Measurements from ENCODE around the gene CCDC197.

The CCDC197 gene

GRCh38 chr14:94045563-94046345 is 48.7 kb downstream of the CCDC197 start:
- H3K27ac ChIP-seq: no peak overlapping the region
- TF ChIP-seq ZFX (IDR thresholded peaks at IDR 0.05) (no peak), CTCF (conservative IDR thresholded peaks at IDR 0.05) (no peak)

DNA sequence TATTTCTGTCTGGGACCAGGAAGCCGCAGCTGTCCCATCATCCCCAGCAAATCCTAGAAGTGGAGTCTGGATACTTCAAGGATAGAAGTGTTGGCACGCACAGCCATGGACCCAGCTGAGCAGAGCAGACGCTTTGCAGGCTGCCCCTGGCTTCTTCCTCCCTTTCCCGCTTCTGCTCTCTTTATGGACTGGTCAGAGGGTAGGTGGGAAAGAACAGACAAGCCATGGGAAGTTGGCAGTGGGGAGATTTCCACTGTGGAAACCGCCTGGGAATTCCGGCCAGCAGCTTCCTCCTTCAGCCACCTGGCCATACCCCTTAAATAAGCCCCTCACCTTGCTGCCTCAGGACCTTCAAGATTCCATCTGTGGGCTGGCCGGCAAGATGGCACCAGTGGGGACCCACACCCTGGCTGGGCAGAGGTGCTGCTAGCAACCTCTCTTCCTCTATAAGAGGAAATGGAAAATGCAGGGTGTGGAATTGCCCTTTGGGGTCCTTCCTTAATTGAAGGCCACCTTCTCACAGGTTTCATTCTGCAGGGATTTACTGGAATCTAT is 49.7 kb downstream of the CCDC197 start:
- TF ChIP-seq ZFX (IDR thresholded peaks at IDR 0.05) (no peak), CTCF (conservative IDR thresholded peaks at IDR 0.05) (no peak)
- H3K27ac ChIP-seq: no peak overlapping the region

GRCh38 chr14:94047581-94047980 is 50.5 kb downstream of the CCDC197 start:
- TF ChIP-seq CTCF (conservative IDR thresholded peaks at IDR 0.05) (no peak), ZFX (IDR thresholded peaks at IDR 0.05) (no peak)

DNA sequence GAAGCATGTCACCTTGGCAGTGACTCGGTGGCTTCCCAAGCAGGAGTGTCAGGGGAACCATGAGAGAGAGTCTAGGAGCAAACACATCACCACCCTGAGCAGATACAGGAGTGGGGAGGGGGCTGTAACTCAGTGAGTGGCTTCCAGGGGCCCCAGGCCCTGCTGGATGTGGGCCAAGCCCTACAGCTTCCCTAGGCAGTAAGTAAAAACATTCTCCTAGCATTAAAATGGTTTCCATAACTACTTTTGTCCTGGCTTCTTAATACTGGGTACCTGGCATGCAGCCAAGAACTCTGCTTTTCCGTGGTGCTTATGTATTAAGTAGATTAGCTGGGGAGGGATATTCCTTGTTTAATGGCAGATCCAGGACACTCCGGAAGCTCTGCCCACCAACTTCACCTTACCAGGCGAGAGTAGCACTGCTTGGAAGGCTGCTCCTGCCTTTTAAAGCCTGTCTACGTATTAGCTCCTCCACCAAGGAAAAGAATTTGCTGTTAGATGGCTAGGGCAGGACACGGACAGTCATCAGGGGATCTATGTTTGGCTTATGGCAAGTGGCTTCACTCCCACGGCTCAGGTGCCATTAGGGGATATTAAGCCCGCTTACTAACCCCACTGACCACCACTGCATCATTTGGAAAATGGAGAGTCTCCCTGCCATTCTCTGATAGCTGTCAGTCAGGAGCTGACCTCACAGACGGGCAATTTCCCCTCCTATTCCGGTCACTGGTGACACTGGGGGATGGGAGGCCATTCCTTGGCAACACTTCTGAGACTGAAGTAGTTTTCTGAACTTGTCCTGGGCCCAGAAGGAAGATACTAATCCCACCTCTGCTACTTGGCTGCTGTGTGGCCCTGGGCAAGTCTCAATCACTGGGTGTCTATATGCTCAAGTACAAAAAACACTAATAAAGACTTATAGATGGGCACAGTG is 51.9 kb downstream of the CCDC197 start:
- H3K27ac ChIP-seq: no peak overlapping the region
- TF ChIP-seq CTCF (conservative IDR thresholded peaks at IDR 0.05) (no peak), ZFX (IDR thresholded peaks at IDR 0.05) (no peak)

More at GRCh38 chr14:94047581-94047980, 50.5 kb downstream of the CCDC197 start:
- H3K27ac ChIP-seq: no peak overlapping the region

DNA sequence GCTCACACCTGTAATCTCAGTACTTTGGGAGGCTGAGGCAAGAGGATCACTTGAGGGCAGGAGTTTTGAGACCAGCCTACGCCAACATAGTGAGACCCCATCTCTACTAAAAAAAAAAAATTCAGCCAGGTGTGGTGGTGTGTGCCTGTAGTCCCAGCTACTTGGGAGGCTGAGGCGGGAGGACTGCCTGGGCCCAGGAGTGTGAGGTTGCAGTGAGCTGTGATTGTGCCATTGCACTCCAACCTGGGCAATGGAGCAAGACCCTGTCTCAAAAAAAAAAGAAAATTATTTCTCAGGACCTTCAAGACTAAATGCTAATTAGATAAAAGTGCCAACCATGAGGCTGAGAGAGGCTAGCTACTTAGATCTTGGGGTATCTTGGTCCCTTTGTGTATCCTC is 52.5 kb downstream of the CCDC197 start:
- H3K27ac ChIP-seq: no peak overlapping the region
- TF ChIP-seq ZFX (IDR thresholded peaks at IDR 0.05): no peak
- TF ChIP-seq CTCF (conservative IDR thresholded peaks at IDR 0.05): no peak

- no peak for TF ChIP-seq ZFX (IDR thresholded peaks at IDR 0.05)
- H3K27ac ChIP-seq: no peak overlapping the region
Observed at GRCh38 chr14:94050231-94050880, 53.3 kb downstream of the CCDC197 start.

DNA sequence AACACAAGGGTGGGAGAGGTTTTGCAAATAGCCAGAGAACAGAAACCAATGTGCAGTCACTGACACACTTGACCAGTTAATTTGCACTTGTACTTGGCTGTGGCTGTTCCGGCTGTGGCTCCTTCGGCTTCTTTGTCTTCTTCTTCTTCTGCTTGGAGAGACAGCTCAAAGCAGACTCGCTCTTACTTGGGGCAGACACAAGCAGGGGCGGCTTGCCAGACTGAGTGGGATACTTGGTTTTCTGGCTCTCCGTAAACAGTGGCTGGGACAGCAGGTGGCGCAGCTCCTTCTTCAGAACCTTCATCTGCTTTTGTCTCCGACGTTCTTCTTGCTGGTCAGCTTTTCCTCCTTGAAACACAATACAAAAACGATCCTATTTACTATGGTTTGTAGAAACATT is 54.0 kb downstream of the CCDC197 start:
- H3K27ac ChIP-seq: no peak overlapping the region
- no peak for TF ChIP-seq ZFX (IDR thresholded peaks at IDR 0.05)
- no peak; the same call in 1 of the 2 replicates for TF ChIP-seq CTCF (conservative IDR thresholded peaks at IDR 0.05)

Measured in C4-2B (cell line).